ENCODE results near the gene HIRA. TPM values are rescaled to one million over a fixed set of nuclear protein-coding genes. Genes with fewer than 3 reads are reported as not detected.
"Not testable (repeated sequence)": the region's sequence is repeated elsewhere in the genome, so short reads cannot be mapped to it uniquely, and the experiment has no call there.

The HIRA gene
- total RNA-seq, 2 donors from 2014 or later: 26.9 to 34.9 TPM

DNA sequence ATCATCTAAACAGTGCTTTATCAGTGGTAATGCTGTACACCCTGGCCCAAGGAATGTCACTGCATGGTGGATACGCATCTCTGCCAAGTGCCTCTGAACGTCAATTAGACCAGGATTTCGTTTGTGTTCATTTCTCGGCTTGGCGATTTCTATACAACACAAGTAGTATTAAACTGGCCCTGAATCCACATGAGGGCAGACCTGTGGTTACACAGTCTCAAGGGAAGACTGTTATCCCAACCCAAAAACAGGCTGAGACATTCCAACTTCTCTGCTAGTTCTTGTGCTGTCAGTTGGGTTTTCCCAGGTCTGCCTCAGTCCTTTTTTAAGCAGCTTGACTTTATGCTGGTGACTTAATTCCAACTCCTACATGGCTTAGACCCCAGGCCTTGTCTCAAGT lies 58.1 kb downstream of the HIRA start:
- intact Hi-C loops (cut with DNase I, micrococcal nuclease): no loop called here
- DNase-seq (no peak), ATAC-seq (no peak)

DNA sequence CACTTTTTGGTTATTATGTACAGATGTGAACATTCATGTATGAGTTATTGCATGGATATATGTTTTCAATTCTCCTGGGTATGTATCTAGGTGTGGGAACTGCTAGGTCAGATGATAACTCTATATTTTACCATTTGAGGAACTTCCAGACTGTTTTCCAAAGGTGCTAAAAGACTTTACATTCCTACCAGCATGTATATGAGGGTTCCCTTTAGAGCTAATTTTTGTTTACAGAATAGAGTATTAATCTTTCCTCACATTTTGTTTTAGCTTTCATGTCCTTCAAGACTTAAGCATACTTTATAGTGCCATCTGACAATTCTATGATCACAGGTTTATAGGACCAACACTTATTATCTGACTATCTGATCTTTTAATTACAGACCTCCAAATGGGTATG lies 59.6 kb downstream of the HIRA start:
- intact Hi-C loops (cut with DNase I, micrococcal nuclease): no loop called here
- ATAC-seq: no peak

DNA sequence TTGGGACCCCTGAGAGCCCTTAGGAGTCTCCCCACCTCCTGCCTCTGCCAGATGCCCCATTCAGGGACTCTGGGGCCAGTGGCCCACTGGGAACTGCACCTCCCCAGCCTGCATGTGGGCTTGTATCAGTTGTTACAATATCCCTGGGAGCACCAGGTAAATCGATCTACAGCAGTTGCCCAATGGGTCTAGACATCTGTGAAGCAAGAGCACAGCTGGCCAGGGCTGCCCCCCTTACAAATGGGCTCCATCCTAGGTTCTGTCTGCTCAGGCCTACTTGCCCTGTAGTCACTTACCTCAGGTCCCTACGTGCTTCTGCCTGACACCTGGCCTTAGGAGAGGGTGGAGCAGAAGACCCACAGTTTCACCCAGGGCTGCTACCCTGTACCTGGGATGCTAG lies 62.7 kb downstream of the HIRA start:
- intact Hi-C loops (cut with DNase I, micrococcal nuclease): no loop called here
- ATAC-seq (no peak), DNase-seq (no peak)

More for the DNA sequence above, 59.6 kb downstream of the HIRA start:
- no peak for DNase-seq

DNA sequence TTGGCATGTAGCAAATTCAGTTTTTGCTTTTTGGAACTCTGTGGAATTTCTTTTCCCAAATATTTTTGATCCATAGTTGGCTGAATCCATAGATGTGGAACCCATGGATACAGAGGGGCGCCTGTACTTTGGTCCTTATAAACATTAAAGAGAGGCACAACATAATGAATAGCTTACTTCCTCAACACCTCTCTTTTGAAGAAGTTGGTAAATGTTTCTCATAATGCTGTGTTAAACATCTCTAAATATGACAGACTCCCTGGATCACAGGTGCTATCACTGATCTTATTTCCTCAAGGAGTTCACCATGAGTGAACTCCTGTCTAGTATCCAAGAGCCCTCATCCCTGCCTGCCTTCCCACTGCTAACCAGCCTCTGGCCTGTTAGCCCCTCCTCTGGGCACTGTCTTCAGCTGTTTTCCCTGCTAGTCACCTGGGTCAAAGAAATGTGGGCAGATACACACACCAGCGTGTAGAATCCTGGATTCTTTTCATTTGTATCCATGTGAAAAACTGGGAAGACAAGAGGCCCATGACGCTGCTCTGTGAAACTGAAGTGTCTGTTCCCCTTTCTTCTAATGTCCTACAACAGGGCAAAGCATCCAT lies 63.7 kb downstream of the HIRA start:
- intact Hi-C loops (cut with DNase I, micrococcal nuclease): no loop called here
- DNase-seq (no peak), ATAC-seq (no peak)

DNA sequence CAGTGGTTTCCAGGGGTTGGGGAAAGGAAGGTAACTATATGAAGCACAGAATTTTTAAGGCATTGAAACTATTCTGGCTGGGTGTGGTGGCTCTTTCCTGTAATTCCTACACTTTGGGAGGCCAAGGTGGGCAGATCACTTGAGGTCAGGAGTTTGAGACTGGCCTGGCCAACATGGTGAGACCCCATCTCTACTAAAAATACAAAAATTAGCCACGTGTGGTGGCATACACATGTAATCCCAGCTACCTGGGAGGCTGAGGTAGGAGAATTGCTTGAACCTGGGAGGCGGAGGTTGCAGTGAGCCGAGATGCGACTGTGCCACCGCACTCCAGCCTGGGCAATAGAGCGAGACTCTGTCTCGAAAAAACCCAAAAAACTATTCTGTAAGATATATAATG lies 68.0 kb downstream of the HIRA start:
- ATAC-seq; intact Hi-C loops (cut with DNase I, micrococcal nuclease); DNase-seq: not testable (repeated sequence)

DNA sequence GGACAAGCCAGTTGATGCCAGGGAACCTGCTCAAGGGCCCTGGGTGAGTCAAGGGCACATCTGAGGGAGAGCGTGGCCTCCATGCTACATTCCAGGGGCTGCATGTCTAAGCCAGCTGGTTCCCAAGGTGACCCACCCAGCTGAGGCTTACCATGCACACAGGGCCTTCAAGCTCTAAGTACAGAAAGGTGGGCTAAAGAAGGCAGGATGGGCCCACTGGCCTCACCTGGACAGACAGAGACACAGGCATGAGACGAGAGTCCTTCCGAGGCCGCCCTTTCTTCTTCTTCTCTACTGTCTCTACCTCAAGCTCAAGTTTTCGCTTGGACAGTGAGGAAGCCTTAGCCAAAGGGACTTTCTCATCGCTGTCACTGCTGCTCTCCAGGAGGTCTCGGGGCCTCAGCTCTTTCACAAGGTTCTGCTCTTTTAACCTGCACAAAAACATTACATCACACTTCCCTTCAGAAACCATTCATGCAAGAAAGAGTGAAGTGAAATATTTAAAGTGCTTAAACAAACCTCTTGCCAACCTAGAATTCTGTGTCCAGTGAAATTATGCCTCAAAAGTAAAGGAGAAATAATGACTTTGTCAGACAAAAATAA lies 69.9 kb downstream of the HIRA start:
- intact Hi-C loops (cut with DNase I, micrococcal nuclease): no loop called here
- DNase-seq (no peak), ATAC-seq (no peak)

DNA sequence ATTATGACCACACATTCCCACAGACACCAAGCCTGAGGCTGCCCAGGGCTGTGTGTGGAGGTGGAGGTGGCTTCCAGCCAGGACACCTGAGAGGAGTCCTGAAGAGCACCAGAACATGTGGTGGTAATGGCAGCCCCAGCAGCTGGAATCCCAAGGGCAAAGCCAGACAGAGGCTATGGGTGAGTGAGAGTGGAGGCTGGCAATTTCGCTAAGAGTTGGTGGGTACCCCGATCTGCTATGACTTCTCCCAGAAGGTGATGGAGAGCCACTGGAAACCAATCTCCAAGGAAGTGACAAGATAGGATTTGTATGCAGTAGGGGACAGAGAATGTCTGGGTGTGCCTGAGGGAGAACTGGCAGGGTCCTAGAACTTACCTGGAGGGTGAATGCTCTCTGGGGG lies 70.7 kb downstream of the HIRA start:
- DNase-seq (no peak), ATAC-seq (no peak)
- intact Hi-C loops (cut with DNase I, micrococcal nuclease): no loop called here

DNA sequence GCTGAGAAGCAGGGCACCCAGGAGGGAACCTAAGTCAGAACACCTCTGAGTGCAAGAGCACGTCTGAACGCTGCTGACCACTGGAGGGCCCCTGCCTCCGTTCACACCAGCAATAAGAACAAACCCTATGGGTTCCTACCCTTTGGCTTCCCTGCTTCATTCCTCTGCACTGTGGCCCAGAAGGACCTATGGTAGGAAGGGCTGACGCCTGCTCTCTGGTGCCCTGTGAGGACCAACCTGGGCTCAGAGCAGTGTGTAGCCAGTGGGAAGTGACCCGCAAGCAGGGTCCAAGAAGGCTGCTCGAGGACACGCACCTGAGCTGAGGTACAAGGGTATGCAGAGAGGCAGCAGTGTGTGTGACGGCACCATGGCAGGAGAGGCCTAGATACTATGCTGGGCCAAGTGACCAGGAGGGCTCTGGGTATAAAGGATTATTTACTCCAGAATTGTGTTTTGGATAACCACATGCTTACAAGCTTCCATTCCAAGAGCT lies 71.2 kb downstream of the HIRA start:
- ATAC-seq (no peak), DNase-seq (no peak)
- intact Hi-C loops (cut with DNase I, micrococcal nuclease): no loop called here

DNA sequence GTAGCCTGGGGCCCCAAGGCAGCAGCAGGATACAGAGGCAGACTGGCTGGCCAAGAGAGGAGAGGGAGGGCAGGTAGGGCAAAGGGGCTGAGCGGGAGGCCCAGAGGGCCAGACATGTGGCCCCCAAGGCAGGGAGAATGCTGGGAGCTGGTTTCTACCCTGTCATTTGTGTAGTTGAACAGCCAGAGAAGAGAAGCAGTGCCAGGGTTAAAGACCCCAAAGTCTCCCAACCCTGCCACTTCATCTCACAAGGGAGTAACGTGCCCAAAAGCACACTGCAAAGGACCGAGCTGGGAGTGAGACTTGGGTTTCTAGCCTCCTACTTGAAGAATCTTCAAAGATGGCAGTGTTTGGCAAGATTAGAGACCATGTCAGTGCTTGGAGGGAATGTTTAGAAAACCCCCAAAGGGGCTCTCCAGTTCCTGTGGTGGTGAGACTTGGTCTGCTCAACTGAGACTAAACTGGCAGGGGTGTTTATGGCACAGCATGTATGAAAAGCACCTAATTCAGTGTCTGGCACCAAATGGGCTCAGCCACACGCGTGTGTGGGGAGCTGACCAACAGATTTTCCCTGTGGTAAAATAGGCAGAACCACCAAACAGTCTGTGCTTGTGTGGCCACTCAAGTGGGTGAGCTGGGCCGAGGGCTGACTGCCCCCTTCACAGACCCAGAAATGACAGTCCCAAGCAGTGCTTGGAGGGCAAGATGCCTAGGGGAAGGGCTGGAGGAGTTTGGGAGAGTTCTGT lies 71.8 kb downstream of the HIRA start:
- ATAC-seq: no peak
- intact Hi-C loops (cut with DNase I, micrococcal nuclease): no loop called here

DNA sequence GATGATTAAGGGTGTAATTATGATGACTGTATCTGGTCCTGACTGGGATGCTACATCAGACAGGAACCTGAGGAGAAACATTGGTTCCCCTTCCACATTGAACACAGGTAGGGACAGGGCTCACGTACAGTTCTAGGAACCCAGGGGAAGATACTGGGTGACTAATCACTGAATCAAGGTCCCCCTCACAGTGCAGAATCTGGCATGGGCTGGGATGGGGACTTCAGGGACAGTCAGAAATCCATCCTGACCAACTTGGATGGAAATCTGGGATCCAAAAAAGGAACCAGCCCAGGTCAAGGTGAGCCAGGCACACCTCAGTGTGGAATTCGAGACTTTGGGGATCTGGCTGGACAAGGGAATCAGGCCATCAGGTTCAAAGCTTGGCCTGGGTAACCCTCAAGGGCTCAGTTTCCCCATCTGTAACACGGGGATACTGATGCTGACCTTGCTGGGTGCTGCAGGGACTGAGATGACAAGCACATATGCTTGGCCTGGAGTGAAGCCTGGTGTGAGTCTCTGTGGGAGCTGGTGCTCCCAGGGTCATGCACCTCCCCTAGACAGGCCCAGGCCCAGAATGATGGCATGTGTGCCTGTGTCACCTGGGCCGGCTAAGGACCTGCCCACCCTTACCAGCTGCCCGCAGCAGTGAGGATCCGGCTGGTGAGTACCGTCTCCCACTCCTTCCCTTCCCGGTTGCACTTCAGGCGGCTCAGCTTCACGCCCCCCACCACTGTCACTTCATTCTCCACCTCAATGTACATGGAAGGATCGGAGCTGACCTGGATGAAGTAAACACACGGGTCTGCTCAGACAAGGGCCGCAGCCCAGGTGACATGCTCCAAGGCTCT lies 72.6 kb downstream of the HIRA start:
- no peak for ATAC-seq
- no peak for DNase-seq
- intact Hi-C loops (cut with DNase I, micrococcal nuclease): no loop called here

More for the DNA sequence above, 71.8 kb downstream of the HIRA start:
- DNase-seq: no peak

DNA sequence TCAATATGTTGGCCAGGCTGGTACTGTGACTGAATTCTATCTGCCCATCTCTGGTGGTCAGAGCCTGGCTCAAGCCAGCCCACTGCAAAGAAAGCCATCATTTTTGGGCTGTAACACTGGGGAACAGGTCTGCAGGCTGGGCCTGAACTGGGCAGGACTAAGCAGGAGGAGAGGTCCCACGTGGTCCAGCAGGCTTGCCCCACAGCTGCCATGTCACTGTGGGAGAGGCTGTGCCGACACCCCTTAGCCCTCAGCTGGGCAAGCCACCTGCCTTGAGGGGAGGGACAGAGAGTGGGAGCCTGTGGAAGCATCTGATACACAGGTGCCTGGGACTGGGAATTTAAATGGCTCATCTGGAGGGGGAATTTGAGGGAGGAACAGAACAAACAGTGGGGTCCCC lies 73.3 kb downstream of the HIRA start:
- no peak for DNase-seq
- intact Hi-C loops (cut with DNase I, micrococcal nuclease): no loop called here
- no peak for ATAC-seq

DNA sequence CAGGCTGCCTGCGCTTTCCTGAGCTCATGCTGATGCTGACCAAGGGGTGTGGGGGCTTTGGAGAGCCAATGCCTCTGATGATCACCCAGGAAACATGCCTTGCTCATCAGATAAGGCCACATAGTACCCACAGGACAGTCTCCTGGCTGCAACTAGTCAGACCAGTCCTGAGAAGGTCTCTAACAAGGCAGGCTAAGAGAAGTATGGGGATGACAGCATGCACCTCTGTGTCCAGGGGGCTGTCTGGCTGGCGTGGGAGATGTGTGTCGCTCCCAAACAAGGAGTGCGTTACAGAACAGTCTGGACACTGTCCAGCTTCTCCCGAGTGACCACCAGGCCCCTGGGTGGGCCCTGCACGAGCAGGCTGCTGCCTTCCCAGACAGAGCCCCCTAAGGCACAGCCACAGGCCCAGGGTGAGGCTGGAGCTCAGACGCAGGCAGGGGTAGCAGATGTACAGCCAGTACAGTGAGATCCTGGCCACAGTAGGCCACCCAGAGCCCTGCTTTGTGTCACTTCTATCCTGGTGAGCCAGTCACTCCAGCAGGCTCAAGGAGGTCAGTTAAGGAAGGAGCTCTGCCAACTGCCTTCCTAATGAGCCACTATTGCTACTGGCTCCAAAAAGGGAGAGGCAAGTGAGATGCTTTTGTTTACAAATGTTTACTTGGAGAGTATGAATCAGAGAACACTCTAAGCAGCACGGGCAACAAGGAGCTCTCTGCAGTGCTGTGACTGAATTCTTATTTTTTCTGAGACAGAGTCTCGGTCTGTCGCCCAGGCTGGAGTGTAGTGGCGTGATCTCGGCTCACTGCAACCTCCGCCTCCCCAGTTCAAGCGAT lies 74.0 kb downstream of the HIRA start:
- no peak for DNase-seq
- intact Hi-C loops (cut with DNase I, micrococcal nuclease): no loop called here
- no peak for ATAC-seq

DNA sequence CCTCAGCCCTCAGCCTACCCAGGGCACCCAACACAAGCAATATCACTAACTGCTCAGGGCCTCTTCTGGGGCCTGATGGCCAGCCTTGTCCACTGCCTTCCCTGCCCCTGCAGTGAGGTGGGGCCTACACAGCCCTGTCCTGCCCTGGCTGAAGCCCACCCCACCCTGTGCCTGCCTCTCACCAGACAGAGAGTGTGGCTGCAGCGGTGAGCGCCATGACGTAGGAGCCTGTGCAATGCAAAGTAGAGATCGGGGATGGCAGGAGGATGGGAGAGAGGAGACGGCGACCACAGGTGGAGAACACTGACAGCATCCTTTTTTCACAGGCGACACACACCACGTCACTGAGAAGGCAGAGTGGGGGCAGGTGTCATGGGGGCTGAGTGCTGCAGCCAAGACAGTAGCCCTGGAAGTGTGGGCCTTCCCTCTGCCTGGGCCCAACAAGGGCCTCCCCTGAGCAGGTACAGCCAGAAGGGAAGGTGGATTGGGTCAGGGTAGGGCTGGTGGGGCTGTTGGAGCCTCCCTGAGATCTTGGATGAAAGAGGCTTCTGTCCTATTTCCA lies 74.7 kb downstream of the HIRA start:
- ATAC-seq: no peak
- no peak for DNase-seq
- intact Hi-C loops (cut with DNase I, micrococcal nuclease): no loop called here

DNA sequence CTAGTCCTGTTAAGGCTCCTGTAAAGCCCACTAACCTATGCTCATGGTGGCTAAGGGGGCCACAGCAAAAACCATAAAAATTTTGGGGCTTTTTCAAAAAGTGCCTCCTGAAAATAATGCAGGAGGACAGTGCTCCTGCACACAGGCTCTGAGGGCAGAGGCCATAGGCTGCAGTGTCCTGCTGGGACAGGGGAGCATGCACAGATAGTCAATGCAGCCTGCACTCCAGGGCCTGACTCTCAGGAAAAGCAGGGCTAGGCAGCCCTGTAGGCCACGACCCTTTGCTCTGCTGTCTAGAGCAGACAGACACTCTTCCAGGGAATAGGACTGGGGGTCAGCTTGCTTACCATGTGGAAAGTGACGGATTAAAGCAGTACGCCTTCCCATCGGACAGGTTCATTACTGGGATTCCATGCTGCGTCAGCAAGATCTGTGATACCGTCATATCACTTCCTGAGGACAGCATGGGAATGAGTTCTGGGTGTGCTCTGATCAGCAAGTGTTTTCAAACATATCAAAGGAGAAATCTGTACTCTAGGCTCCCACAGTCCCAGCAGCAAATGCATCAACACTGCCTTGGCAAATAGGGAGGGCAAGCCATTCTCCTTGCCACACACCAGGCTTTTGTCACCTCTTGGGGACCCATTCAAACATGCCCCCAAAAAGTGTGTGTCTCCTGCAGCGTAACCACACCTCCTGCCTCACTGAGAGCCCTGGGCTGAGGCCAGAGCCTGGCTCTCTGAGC lies 75.9 kb downstream of the HIRA start:
- ATAC-seq: no peak
- no peak for DNase-seq
- intact Hi-C loops (cut with DNase I, micrococcal nuclease): no loop called here

DNA sequence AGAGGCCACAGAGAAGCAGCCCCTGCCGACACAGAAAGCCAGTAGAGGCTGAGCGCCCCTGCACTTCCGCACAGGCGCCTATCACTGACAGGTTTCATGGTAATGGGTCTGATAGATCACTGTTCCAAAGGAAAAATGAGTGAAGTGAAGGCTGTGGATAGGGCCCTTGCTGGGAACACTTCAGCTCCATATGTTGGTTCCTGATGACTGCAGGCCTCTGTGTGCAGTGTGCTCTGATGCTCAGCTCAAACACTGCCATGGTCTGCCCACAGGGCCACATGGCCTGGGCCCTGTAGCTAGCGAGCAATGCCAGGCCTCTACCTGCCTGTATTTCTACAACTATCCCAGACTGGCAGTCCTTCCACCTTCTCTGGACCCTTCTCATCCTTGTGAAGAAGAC lies 77.3 kb downstream of the HIRA start:
- intact Hi-C loops (cut with DNase I, micrococcal nuclease): no loop called here
- ATAC-seq (no peak), DNase-seq (no peak)

DNA sequence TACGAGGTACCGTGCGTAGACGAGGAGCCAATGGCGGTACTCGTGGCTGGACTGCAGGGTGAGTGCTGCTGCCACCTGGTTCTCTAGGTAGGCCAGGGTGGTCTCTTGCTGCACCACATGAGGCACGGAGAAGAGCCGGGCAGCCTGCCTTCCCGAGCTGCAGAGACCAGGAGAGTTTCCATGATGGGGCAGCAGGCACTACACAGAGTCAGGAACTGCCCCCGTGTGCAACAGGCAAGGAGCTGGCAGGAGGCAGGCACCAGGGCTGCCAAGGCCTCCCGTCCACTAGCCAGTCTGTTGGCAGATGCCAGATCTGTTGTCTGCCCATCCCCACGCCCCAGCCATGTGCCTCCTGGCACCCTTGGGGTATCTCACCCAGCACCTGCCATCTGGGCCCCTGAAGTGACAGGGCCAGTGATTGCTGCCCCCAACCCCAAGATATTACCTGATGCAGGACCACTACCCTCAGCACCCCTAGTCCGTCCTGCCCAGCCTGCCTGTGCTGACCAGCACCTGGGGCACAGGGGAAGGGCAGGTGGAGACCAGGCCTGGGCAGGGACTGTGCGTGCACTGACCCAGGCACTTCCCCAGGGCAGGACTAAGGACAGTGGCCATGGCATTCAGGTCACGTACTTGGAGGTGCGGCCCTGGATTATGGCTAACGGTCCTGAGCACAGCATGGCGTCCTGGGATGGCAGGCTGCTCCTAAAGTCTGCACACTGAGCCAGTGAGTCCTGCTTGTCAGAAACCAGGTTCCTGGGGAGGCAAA lies 78.0 kb downstream of the HIRA start:
- ATAC-seq (no peak), DNase-seq (no peak)
- intact Hi-C loops (cut with DNase I, micrococcal nuclease): no loop called here

DNA sequence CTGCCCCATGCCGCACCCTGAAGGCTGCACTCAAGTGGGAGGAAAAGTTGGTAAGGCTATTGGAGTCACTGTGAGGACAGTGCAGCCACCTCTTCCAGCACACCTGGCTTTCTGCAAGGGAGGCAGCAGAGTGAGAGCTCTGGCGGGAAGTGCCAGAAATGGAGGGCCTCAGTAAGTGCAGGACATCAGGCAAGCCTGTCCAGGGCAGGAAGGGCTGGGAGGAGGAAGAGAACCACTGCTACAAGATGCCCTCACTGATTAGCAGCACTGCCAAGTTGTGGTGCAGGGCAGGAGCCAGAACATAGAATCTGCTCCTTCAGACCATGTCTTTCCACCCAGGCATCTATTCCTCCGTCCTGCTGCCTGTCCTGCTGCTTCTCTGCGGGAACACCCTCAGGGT lies 78.8 kb downstream of the HIRA start:
- no peak for DNase-seq
- ATAC-seq: no peak
- intact Hi-C loops (cut with DNase I, micrococcal nuclease): no loop called here

All from left colon (tissue), 2 donors.